Trophoblast cell (in vitro differentiated cells and primary cell): ENCODE data around the gene NR5A2. TPM values are rescaled to one million over a fixed set of nuclear protein-coding genes. Genes with fewer than 3 reads are reported as not detected.

Experiments
- DNase-seq, 2 donors: peaks; one replicate each; pipeline ENCODE4 v3.0.0-alpha.2; 2016
- H2AFZ ChIP-seq: 2 replicates; pipeline ENCODE4 v1.6.1; 2013; ENCODE audit warnings: low read length, moderate library complexity, mild to moderate bottlenecking; ENCODE audit not compliant: insufficient read depth, poor library complexity
- H2AK5ac ChIP-seq: 2 replicates; pipeline ENCODE4 v1.6.1; 2013; ENCODE audit warnings: mild to moderate bottlenecking, low read length
- H2BK120ac ChIP-seq: 2 replicates; pipeline ENCODE4 v1.6.1; 2013; ENCODE audit warnings: low read length, mild to moderate bottlenecking, moderate library complexity; ENCODE audit not compliant: insufficient read depth, poor library complexity
- H2BK12ac ChIP-seq: 2 replicates; pipeline ENCODE4 v1.6.1; 2013; ENCODE audit warnings: mild to moderate bottlenecking, low read length, moderate library complexity
- H2BK5ac ChIP-seq: 2 replicates; pipeline ENCODE4 v1.6.1; 2013; ENCODE audit warnings: low read length, low read depth, moderate library complexity, mild to moderate bottlenecking; ENCODE audit not compliant: poor library complexity
- H3K14ac ChIP-seq: 2 replicates; pipeline ENCODE4 v1.6.1; 2013; ENCODE audit warnings: mild to moderate bottlenecking, low read length
- H3K18ac ChIP-seq: 2 replicates; pipeline ENCODE4 v1.6.1; 2013; ENCODE audit warnings: mild to moderate bottlenecking, low read length
- H3K23ac ChIP-seq: 2 replicates; pipeline ENCODE4 v1.6.1; 2013; ENCODE audit warnings: low read length
- H3K27ac ChIP-seq: 2 replicates; pipeline ENCODE4 v1.5.1; 2013; ENCODE audit warnings: low read depth, mild to moderate bottlenecking, inconsistent platforms, low read length, moderate library complexity
- H3K27me3 ChIP-seq: 2 replicates; pipeline ENCODE4 v1.6.1; 2013; ENCODE audit warnings: inconsistent platforms, mild to moderate bottlenecking, low read length, moderate library complexity; ENCODE audit not compliant: insufficient read depth
- H3K36me3 ChIP-seq, 2 experiments: 1 replicate in 1 of 2; 2 replicates in 1 of 2; pipeline ENCODE4 v1.6.1; 2013; ENCODE audit warnings: low read length in 2 of 2, mild to moderate bottlenecking in 2 of 2, moderate library complexity in 1 of 2; ENCODE audit not compliant: insufficient read depth in 2 of 2, control insufficient read depth in 1 of 2
- H3K4ac ChIP-seq: 2 replicates; pipeline ENCODE4 v1.6.1; 2013; ENCODE audit warnings: low read depth, mild to moderate bottlenecking, low read length, moderate library complexity
- H3K4me1 ChIP-seq, 2 experiments: 1 replicate in 1 of 2; 2 replicates in 1 of 2; pipeline ENCODE4 v1.6.1; 2013; ENCODE audit warnings: low read length in 2 of 2, mild to moderate bottlenecking in 2 of 2, moderate library complexity in 1 of 2; ENCODE audit not compliant: insufficient read depth in 2 of 2, control insufficient read depth in 1 of 2
- H3K4me2 ChIP-seq: 2 replicates; pipeline ENCODE4 v1.6.1; 2013; ENCODE audit warnings: inconsistent platforms, mild to moderate bottlenecking, low read length, moderate library complexity
- H3K4me3 ChIP-seq: 2 replicates; pipeline ENCODE4 v1.5.1; 2013; ENCODE audit warnings: mild to moderate bottlenecking, low read depth, low read length, inconsistent platforms
- H3K79me1 ChIP-seq: one replicate; pipeline ENCODE4 v1.6.1; 2013; ENCODE audit warnings: low read length
- H3K79me2 ChIP-seq: 2 replicates; pipeline ENCODE4 v1.6.1; 2013; ENCODE audit warnings: low read length, mild to moderate bottlenecking; ENCODE audit not compliant: control insufficient read depth, insufficient read depth, poor library complexity
- H3K9ac ChIP-seq: 2 replicates; pipeline ENCODE4 v1.6.1; 2013; ENCODE audit warnings: mild to moderate bottlenecking, low read length
- H3K9me3 ChIP-seq: 2 replicates; pipeline ENCODE4 v1.6.1; 2013; ENCODE audit warnings: low read depth, mild to moderate bottlenecking, control low read depth, inconsistent platforms, low read length; ENCODE audit not compliant: insufficient read depth
- H4K12ac ChIP-seq: 2 replicates; pipeline ENCODE4 v1.6.1; 2013; ENCODE audit warnings: low read depth, mild to moderate bottlenecking, low read length, moderate library complexity
- H4K8ac ChIP-seq: 2 replicates; pipeline ENCODE4 v1.6.1; 2013; ENCODE audit warnings: low read depth, mild to moderate bottlenecking, low read length, moderate library complexity
- H4K91ac ChIP-seq: one replicate; pipeline ENCODE4 v1.6.1; 2013; ENCODE audit warnings: low read depth, mild to moderate bottlenecking, low read length, moderate library complexity
- WGBS: extraction: QIAGEN DNeasy Blood & Tissue Kit; methylation state at CpG from one replicate; pipeline ENCODE4 v1.1.7; 2013; ENCODE audit warnings: missing lambda C conversion rate; ENCODE audit not compliant: insufficient read length, insufficient coverage; ENCODE audit errors: extremely low coverage; 5-methylcytosine and 5-hydroxymethylcytosine counted together
- polyA plus RNA-seq: library from polyadenylated mRNA; stranded (reverse); fragments of 200-250 nt; gene quantifications from 2 replicates; pipeline ENCODE4 v1.2.3, GENCODE V29; 2013

NR5A2 gene
- not detected in 2 replicates for polyA plus RNA-seq

- no CpG with 5 or more reads among the region's 1 CpG for WGBS
- Histone ChIP-seq H3K79me1 (no peaks in the 10 kb centered on the region), H3K27me3 (peaks cover 16% of the 10 kb centered on the region), H3K27ac (no peak within 1 kb of the TSS), H3K4me3 (no peak within 1 kb of the TSS), H3K23ac (no peak within 1 kb of the TSS), H3K9me3 (no peaks in the 10 kb centered on the region), H3K79me2 (no peaks in the 10 kb centered on the region), H2AFZ (no peak within 1 kb of the TSS), H3K4me1 (peaks cover 0 to 2% of the 10 kb centered on the region in 2 experiments), H3K36me3 (no peaks in the 10 kb centered on the region), H2BK12ac (no peak within 1 kb of the TSS), H3K4ac (no peak within 1 kb of the TSS), H3K18ac (no peak within 1 kb of the TSS), H4K8ac (no peak within 1 kb of the TSS), H3K9ac (no peak within 1 kb of the TSS), H4K12ac (no peak within 1 kb of the TSS), H4K91ac (no peak within 1 kb of the TSS), H2BK120ac (no peak within 1 kb of the TSS), H3K14ac (no peak within 1 kb of the TSS), H3K4me2 (peak within 1 kb of the TSS; percentile 95), H2AK5ac (no peak within 1 kb of the TSS), H2BK5ac (no peak within 1 kb of the TSS)
- no peak for DNase-seq
Observed at GRCh38 chr1:200027264-200027823, at the start of gene NR5A2. Gene NR5A2, plus strand, starts transcription at chr1:200027710. Its CDS starts 138 bp downstream, at chr1:200027848.

- Histone ChIP-seq H3K27ac (no peak overlapping the region), H3K4me2 (no peak overlapping the region), H2AK5ac (no peak overlapping the region), H4K8ac (no peak overlapping the region), H2BK120ac (no peak overlapping the region), H4K91ac (no peak overlapping the region), H3K14ac (no peak overlapping the region), H3K79me2 (no peaks in the 10 kb centered on the region), H2BK12ac (no peak overlapping the region), H3K36me3 (no peaks in the 10 kb centered on the region), H4K12ac (no peak overlapping the region), H3K4me3 (no peak overlapping the region), H3K79me1 (no peaks in the 10 kb centered on the region), H3K18ac (no peak overlapping the region), H3K27me3 (no peaks in the 10 kb centered on the region), H2BK5ac (no peak overlapping the region), H3K9ac (no peak overlapping the region), H2AFZ (no peak overlapping the region), H3K4me1 (no peaks in the 10 kb centered on the region), H3K23ac (no peak overlapping the region), H3K9me3 (no peaks in the 10 kb centered on the region), H3K4ac (no peak overlapping the region)
- DNase-seq = no peak
- no CpG with 5 or more reads among the region's 7 CpGs for WGBS
Observed at GRCh38 chr1:199978408-199978940, 49.0 kb upstream of the NR5A2 start.

GRCh38 chr1:199979071-199979470, 48.4 kb upstream of the NR5A2 start:
- Histone ChIP-seq H2BK120ac (no peak overlapping the region), H2BK5ac (no peak overlapping the region), H2AK5ac (no peak overlapping the region), H3K4me1 (no peaks in the 10 kb centered on the region), H3K9me3 (no peaks in the 10 kb centered on the region), H2BK12ac (no peak overlapping the region), H3K4ac (no peak overlapping the region), H3K36me3 (no peaks in the 10 kb centered on the region), H3K4me2 (no peak overlapping the region), H3K27ac (no peak overlapping the region), H4K12ac (no peak overlapping the region), H3K4me3 (no peak overlapping the region), H3K9ac (no peak overlapping the region), H3K14ac (no peak overlapping the region), H4K91ac (no peak overlapping the region), H3K23ac (no peak overlapping the region), H4K8ac (no peak overlapping the region), H3K79me2 (no peaks in the 10 kb centered on the region), H3K27me3 (no peaks in the 10 kb centered on the region), H2AFZ (no peak overlapping the region), H3K79me1 (no peaks in the 10 kb centered on the region), H3K18ac (no peak overlapping the region)
- DNase-seq = no peak
- WGBS = no CpG with 5 or more reads among the region's 1 CpG

- Histone ChIP-seq H3K4me3 (no peak overlapping the region), H4K12ac (no peak overlapping the region), H3K18ac (no peak overlapping the region), H3K4me2 (no peak overlapping the region), H3K4ac (no peak overlapping the region), H3K27me3 (no peaks in the 10 kb centered on the region), H2AFZ (no peak overlapping the region), H4K91ac (no peak overlapping the region), H3K23ac (no peak overlapping the region), H3K36me3 (no peaks in the 10 kb centered on the region), H4K8ac (no peak overlapping the region), H2BK120ac (no peak overlapping the region), H3K9ac (no peak overlapping the region), H3K4me1 (no peaks in the 10 kb centered on the region), H3K14ac (no peak overlapping the region), H3K27ac (no peak overlapping the region), H3K79me1 (no peaks in the 10 kb centered on the region), H2BK12ac (no peak overlapping the region), H2BK5ac (no peak overlapping the region), H3K79me2 (no peaks in the 10 kb centered on the region), H2AK5ac (no peak overlapping the region), H3K9me3 (no peaks in the 10 kb centered on the region)
- WGBS = no CpG with 5 or more reads among the region's 1 CpG
- no peak for DNase-seq
Observed at GRCh38 chr1:199981584-199981983, 45.9 kb upstream of the NR5A2 start.
